Suprapubic skin (tissue), 4 donors: ENCODE measurements around the gene FRYL.

Experiments used
- CTCF ChIP-seq, 2 donors: fragments of 200-600 bp in 1 of 2; fragments of 450-650 bp in 1 of 2; sonication (generic) in 1 of 2; IDR thresholded peaks; one replicate each; pipeline ENCODE4 v1.5.1; 2016 to 2019; ENCODE audit warnings: antibody characterized with exemption in 2 of 2, mild to moderate bottlenecking in 1 of 2, moderate library complexity in 1 of 2
- POLR2A ChIP-seq, 2 donors: fragments of 450-650 bp; IDR thresholded peaks; one replicate each; pipeline ENCODE4 v1.6.1; 2017; ENCODE audit warnings: antibody characterized with exemption in 2 of 2, mild to moderate bottlenecking in 2 of 2, moderate library complexity in 2 of 2
- POLR2AphosphoS5 ChIP-seq, 3 donors: sonication (generic); formaldehyde crosslinking; IDR thresholded peaks; one replicate each; pipeline ENCODE4 v1.6.1; 2017; ENCODE audit warnings: antibody characterized with exemption in 3 of 3

- TF ChIP-seq CTCF (IDR thresholded peaks at IDR 0.05), result no peak
- TF ChIP-seq POLR2A (IDR thresholded peaks at IDR 0.05), result no peak
- no peak for TF ChIP-seq POLR2AphosphoS5 (IDR thresholded peaks at IDR 0.05)
Measured at GRCh38 chr4:48778431-48779094, 1.5 kb downstream of the FRYL start.
